WTC11 (cell line): ENCODE measurements around the gene ABHD1. TPM values are rescaled to one million over a fixed set of nuclear protein-coding genes. Genes with fewer than 3 reads are reported as not detected.

ENCODE experiments used
- ATAC-seq: fragments of 200-7000 bp; cut with Tn5 transposase; 2 replicates; pipeline ENCODE4 v1.10.0; 2021; ENCODE audit warnings: mild to moderate bottlenecking, moderate library complexity
- CTCF ChIA-PET: fragments of 300-600 bp; sonication (Branson Sonifier 250); formaldehyde crosslinking; loops from one replicate; lab custom pipeline; 2021; ENCODE audit warnings: antibody characterized with exemption; lab: Charles Lee
- POLR2A ChIA-PET: fragments of 350-600 bp; sonication (Branson Sonifier 250); formaldehyde crosslinking; loops from one replicate; lab custom pipeline; 2021; ENCODE audit warnings: antibody characterized with exemption; lab: Charles Lee
- DNase-seq: peaks from one replicate; pipeline ENCODE4 v3.0.0; 2021; ENCODE audit warnings: low spot score
- H3K27ac Mint-ChIP-seq: 2 replicates; pipeline ENCODE4 v1.8.0; 2021; ENCODE audit warnings: mixed read lengths
- H3K27me3 Mint-ChIP-seq: 2 replicates; pipeline ENCODE4 v1.8.0; 2021; ENCODE audit warnings: low read depth, mild to moderate bottlenecking, moderate library complexity, mixed read lengths
- H3K36me3 Mint-ChIP-seq: 2 replicates; pipeline ENCODE4 v1.8.0; 2021; ENCODE audit warnings: mixed read lengths
- H3K4me1 Mint-ChIP-seq: 2 replicates; pipeline ENCODE4 v1.8.0; 2022; ENCODE audit warnings: mixed read lengths
- H3K4me3 Mint-ChIP-seq: 2 replicates; pipeline ENCODE4 v1.8.0; 2021; ENCODE audit warnings: mild to moderate bottlenecking, moderate library complexity, mixed read lengths
- H3K9me3 Mint-ChIP-seq: 2 replicates; pipeline ENCODE4 v1.8.0; 2021; ENCODE audit warnings: mixed read lengths
- ARID4B ChIP-seq: sonication (generic); formaldehyde crosslinking; IDR thresholded peaks from 2 replicates; pipeline ENCODE4 v1.8.0; 2023; ENCODE audit warnings: missing genetic modification reagents, mild to moderate bottlenecking, borderline replicate concordance
- ETV6 ChIP-seq: sonication (generic); formaldehyde crosslinking; IDR thresholded peaks from 2 replicates; pipeline ENCODE4 v1.8.1; 2022; ENCODE audit warnings: mild to moderate bottlenecking, missing genetic modification reagents
- IRF1 ChIP-seq: sonication (generic); formaldehyde crosslinking; IDR thresholded peaks from 2 replicates; pipeline ENCODE4 v1.8.0; 2023; ENCODE audit warnings: missing genetic modification reagents
- RELA ChIP-seq: sonication (generic); formaldehyde crosslinking; IDR thresholded peaks from 2 replicates; pipeline ENCODE4 v1.8.1; 2022; ENCODE audit warnings: missing genetic modification reagents, mild to moderate bottlenecking, borderline replicate concordance
- SMAD4 ChIP-seq: sonication (generic); formaldehyde crosslinking; IDR thresholded peaks from 2 replicates; pipeline ENCODE4 v1.8.0; 2022; ENCODE audit warnings: mild to moderate bottlenecking, missing genetic modification reagents
- TEAD4 ChIP-seq: sonication (generic); formaldehyde crosslinking; IDR thresholded peaks from 2 replicates; pipeline ENCODE4 v1.8.0; 2022; ENCODE audit warnings: mild to moderate bottlenecking, missing genetic modification reagents
- ZBTB43 ChIP-seq: sonication (generic); formaldehyde crosslinking; IDR thresholded peaks from 2 replicates; pipeline ENCODE4 v1.8.1; 2023; ENCODE audit warnings: mild to moderate bottlenecking, missing genetic modification reagents
- ZNF263 ChIP-seq: sonication (generic); formaldehyde crosslinking; IDR thresholded peaks from 2 replicates; pipeline ENCODE4 v1.8.1; 2022; ENCODE audit warnings: low read depth, mild to moderate bottlenecking, moderate library complexity, missing genetic modification reagents
- ZNF396 ChIP-seq: fragments of 250-450 bp; sonication (Bioruptor Pico); IDR thresholded peaks from 2 replicates; pipeline ENCODE4 v1.8.0; 2021; ENCODE audit warnings: mild to moderate bottlenecking, moderate library complexity, borderline replicate concordance
- ZNF512 ChIP-seq: sonication (generic); formaldehyde crosslinking; IDR thresholded peaks from 2 replicates; pipeline ENCODE4 v1.8.1; 2022; ENCODE audit warnings: missing genetic modification reagents, borderline replicate concordance
- ZNF532 ChIP-seq: fragments of 250-450 bp; sonication (Bioruptor Pico); IDR thresholded peaks from 2 replicates; pipeline ENCODE4 v1.9.0; 2021; ENCODE audit warnings: mild to moderate bottlenecking, borderline replicate concordance
- total RNA-seq: library from RNA; stranded (reverse); gene quantifications from 3 replicates; pipeline ENCODE4 v1.2.3, GENCODE V29; 2021

ABHD1 gene
- total RNA-seq, 1 experiment from 2014 or later = 0.31 TPM

GRCh38 chr2:27127883-27128667 is 4.5 kb downstream of the ABHD1 start:
- H3K9me3 Mint-ChIP-seq = no peaks in the 10 kb centered on the region
- TF ChIP-seq ETV6 = no peak
- TF ChIP-seq ARID4B = peak; percentile 24; the same call in 1 of the 2 replicates
- TF ChIP-seq, all 79 proteins: peak for 1
- DNase-seq (no peak), ATAC-seq (no peak)
- Mint-ChIP-seq H3K4me3 (no peak overlapping the region), H3K27ac (no peak overlapping the region), H3K36me3 (peaks cover 17% of the 10 kb centered on the region), H3K27me3 (peaks cover 19% of the 10 kb centered on the region), H3K4me1 (peaks cover 16% of the 10 kb centered on the region; the same call in 1 of the 2 replicates)
- POLR2A ChIA-PET = no interaction called here
- CTCF ChIA-PET = interaction anchor here (1.2 to 2.0 kb wide), 2 partner anchors 42 to 63 kb away, joined by 4 read pairs; no protein-coding TSS in a partner anchor

- Mint-ChIP-seq H3K9me3 (no peaks in the 10 kb centered on the region), H3K27me3 (peaks cover 13% of the 10 kb centered on the region; the same call in 1 of the 2 replicates), H3K4me1 (peaks cover 20% of the 10 kb centered on the region), H3K4me3 (no peak overlapping the region), H3K36me3 (peaks cover 21% of the 10 kb centered on the region), H3K27ac (no peak overlapping the region)
- ATAC-seq (no peak), DNase-seq (no peak)
- ChIA-PET CTCF (interaction anchor here (1.2 to 2.0 kb wide), 2 partner anchors 41 to 62 kb away, joined by 4 read pairs; no protein-coding TSS in a partner anchor), POLR2A (no interaction called here)
- TF ChIP-seq TEAD4 (CRISPR knock-in tag) (no peak), ARID4B (no peak), ZNF396 (CRISPR knock-in tag) (no peak), RELA (CRISPR knock-in tag) (no peak), IRF1 (no peak), SMAD4 (CRISPR knock-in tag) (no peak), ZBTB43 (CRISPR knock-in tag) (no peak), ZNF512 (CRISPR knock-in tag) (no peak), ZNF263 (CRISPR knock-in tag) (no peak), ZNF532 (CRISPR knock-in tag) (no peak)
Measured at GRCh38 chr2:27128668-27129571, 5.3 kb downstream of the ABHD1 start.
